ENCODE data around the gene ADGRF5.

DNA sequence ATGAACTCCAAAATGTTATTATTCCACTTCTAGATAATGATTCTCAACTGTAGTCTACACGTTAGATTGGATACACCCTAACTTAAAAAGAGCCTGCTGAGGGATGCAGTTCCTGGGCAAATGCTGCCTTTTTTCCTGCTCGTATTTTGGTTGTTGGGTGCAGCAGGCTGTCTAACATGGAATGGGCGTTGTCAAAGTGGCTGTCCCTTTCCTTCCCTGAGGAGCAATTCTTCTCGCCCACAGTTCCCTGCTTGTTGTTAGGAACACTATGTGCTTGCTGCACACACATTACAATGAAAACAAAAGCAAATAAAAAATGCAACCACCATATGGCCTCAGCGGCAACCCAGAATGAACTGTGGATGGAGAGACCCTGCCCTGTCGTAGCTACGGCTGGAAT lies 1.7 kb upstream of the ADGRF5 start:
- no peak for TF ChIP-seq EZH2phosphoT487 (IDR thresholded peaks at IDR 0.05; ENCODE audit: borderline replicate concordance, low read depth, low read length)
- TF ChIP-seq, protein P1, sequence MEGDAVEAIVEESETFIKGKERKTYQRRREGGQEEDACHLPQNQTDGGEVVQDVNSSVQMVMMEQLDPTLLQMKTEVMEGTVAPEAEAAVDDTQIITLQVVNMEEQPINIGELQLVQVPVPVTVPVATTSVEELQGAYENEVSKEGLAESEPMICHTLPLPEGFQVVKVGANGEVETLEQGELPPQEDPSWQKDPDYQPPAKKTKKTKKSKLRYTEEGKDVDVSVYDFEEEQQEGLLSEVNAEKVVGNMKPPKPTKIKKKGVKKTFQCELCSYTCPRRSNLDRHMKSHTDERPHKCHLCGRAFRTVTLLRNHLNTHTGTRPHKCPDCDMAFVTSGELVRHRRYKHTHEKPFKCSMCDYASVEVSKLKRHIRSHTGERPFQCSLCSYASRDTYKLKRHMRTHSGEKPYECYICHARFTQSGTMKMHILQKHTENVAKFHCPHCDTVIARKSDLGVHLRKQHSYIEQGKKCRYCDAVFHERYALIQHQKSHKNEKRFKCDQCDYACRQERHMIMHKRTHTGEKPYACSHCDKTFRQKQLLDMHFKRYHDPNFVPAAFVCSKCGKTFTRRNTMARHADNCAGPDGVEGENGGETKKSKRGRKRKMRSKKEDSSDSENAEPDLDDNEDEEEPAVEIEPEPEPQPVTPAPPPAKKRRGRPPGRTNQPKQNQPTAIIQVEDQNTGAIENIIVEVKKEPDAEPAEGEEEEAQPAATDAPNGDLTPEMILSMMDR (conservative IDR thresholded peaks at IDR 0.05; ENCODE audit: low read length), result no peak
